ENCODE results near the gene TMEM179. TPM values are rescaled to one million over a fixed set of nuclear protein-coding genes. Genes with fewer than 3 reads are reported as not detected.

Gene TMEM179
- not detected in 2 replicates for total RNA-seq
- polyA plus RNA-seq, result 0.10 and 0.14 TPM in 2 replicates
- 0.06 TPM in 2 replicates for polyA plus RNA-seq (2011; cell fraction: cytosol; rRNA removed)
- polyA plus RNA-seq (2011; cell fraction: nucleus; rRNA removed), result 0.12 TPM in 1 of 2 replicates, not detected in the other
- polyA plus RNA-seq (2012), result 0.31 and 0.53 TPM in 2 replicates
- polyA minus RNA-seq, result not detected in 2 replicates
- not detected for polyA minus RNA-seq (2011; cell fraction: cytosol; rRNA and poly(A)+ RNA removed)
- not detected in 2 replicates for polyA minus RNA-seq (2011; cell fraction: nucleus; rRNA and poly(A)+ RNA removed)
- percentile 15 among the genes with signal in this experiment for Bru-seq, nascent RNA
- BruChase-seq, experiment 1, labeled RNA remaining after a 6-hour chase, result percentile 18 among the genes with signal in this experiment
- BruChase-seq, experiment 2, labeled RNA remaining after a 2-hour chase, result not detected
- long read RNA-seq, result 0 reads

DNA sequence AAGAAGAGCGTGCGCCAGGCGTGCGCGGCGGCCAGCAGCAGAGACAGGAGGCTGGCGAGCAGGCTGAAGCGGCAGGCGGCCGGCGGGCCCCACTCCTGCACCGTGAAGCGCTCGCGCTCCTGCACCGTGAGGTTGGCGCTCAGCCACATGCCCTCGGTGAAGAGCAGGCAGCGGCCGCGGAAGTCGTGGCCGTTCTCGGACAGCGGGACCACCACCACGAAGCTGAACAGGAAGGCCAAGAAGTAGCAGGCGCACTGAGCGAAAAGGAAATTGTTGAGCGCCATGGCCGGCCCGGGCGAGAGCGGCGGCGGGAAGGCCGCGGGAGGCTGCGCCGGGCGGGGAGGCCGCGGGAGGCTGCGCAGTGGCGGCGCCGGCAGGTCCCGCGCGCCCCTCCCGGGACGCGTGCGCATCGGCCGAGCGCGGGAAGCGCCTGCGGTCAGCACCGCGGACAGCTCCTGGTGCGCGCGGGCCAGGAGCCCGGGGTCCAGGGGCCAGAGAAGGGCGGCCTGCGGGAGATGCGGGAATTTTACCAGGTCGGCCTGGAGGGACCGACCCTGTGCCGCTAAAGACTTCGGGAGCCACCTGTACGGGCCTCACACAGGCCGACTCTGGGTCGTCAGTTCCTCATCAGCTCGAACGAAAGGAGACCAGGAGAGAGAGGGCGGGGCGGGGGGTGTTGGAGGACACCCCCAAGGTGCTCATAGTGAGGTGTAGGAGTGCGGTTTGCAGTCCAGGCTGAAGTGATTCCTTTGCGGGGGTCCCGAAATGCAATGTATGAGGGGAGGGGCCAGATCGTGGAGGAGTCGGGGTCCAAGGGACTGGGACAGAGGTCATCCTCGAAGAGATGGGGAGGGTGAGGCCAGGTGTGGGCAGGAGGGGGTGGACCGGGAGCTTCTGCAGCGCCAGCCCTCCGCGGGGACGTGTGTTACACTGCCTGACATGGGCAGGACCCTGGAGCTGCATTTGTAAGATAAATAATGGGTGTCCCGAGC is at the start of gene TMEM179:
TMEM179 (minus strand) TSS at position 315 of the 992 bp plus-strand sequence; CDS start at position 284, 31 bp downstream.
- dilution Hi-C loops (cut with MboI; ENCODE audit: extremely low pct_ligation_motif_present, low sequenced_read_pairs), result no loop called here

DNA sequence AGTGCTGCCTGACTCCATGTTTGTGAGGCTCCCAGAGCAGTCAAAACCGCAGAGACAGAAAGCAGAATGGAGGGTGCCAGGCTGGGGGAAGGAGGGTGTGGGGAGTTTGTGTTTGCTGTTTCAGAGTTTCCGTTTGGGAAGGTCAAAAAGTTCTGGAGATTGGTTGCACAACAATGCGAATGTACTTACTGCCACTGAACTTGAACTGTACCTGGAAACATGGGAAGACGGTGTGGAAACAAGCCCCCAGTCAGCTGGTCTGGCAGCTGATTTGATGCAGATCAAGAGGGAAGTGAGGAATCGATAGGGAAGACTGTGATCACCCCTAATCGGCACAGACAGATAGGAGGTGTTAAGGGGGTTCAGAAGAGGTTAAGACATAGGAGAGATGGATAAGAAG is 49.5 kb upstream of the TMEM179 start:
- H3K4me2 ChIP-seq (ENCODE audit: insufficient read depth, low read length), result no peak overlapping the region
- no peak for FAIRE-seq
- ChIA-PET CTCF (no interaction called here), POLR2A (no interaction called here)
- no peak overlapping the region for H3K27ac ChIP-seq (ENCODE audit: insufficient read depth, low read depth, low read length)
- H3K9me1 ChIP-seq (replicated peaks; ENCODE audit: control insufficient read depth, extremely low read depth, insufficient read depth, low read length), result no peaks in the 10 kb centered on the region
- no peaks in the 10 kb centered on the region for H3K79me2 ChIP-seq (ENCODE audit: control insufficient read depth, insufficient read depth, low read length)
- no peaks in the 10 kb centered on the region for H4K20me1 ChIP-seq (replicated peaks; ENCODE audit: control insufficient read depth, extremely low read depth, insufficient read depth, low read length)
- no peak overlapping the region for H2AFZ ChIP-seq (ENCODE audit: low read depth, low read length)
- dilution Hi-C loops (cut with MboI; ENCODE audit: extremely low pct_ligation_motif_present, low sequenced_read_pairs) (no loop called here), intact Hi-C loops (cut with micrococcal nuclease) (no loop called here)
- no peak overlapping the region for H3K9ac ChIP-seq (replicated peaks; ENCODE audit: extremely low read depth, insufficient read depth, low read length)
- H3K4me1 ChIP-seq (ENCODE audit: control insufficient read depth, extremely low read depth, insufficient read depth, low read length), result peaks cover 3% of the 10 kb centered on the region
- H3K27me3 ChIP-seq (ENCODE audit: control insufficient read depth in 2 of 2, insufficient read depth in 2 of 2, low read length in 2 of 2), result peaks cover 0 to 6% of the 10 kb centered on the region in 2 experiments
- TF ChIP-seq JUN (IDR thresholded peaks at IDR 0.05; ENCODE audit: borderline replicate concordance, insufficient read depth, insufficient read length, low read depth) (no peak), GATA2 (IDR thresholded peaks at IDR 0.05; ENCODE audit: insufficient read depth, insufficient read length, low read depth, low read length) (no peak), POLR2AphosphoS5 (IDR thresholded peaks at IDR 0.05; ENCODE audit: insufficient read depth, low read depth, low read length) (no peak), MYC (IDR thresholded peaks at IDR 0.05; ENCODE audit: low read depth, low read length) (no peak), FOS (IDR thresholded peaks at IDR 0.05; ENCODE audit: borderline replicate concordance, insufficient read depth, low read length) (no peak), EZH2 (IDR thresholded peaks at IDR 0.05; ENCODE audit: borderline replicate concordance, low read depth, low read length, severe bottlenecking) (no peak)
- TF ChIP-seq, protein P1, sequence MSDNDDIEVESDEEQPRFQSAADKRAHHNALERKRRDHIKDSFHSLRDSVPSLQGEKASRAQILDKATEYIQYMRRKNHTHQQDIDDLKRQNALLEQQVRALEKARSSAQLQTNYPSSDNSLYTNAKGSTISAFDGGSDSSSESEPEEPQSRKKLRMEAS (IDR thresholded peaks at IDR 0.05; ENCODE audit: insufficient read depth, insufficient read length), result no peak
- TF ChIP-seq, protein P2, sequence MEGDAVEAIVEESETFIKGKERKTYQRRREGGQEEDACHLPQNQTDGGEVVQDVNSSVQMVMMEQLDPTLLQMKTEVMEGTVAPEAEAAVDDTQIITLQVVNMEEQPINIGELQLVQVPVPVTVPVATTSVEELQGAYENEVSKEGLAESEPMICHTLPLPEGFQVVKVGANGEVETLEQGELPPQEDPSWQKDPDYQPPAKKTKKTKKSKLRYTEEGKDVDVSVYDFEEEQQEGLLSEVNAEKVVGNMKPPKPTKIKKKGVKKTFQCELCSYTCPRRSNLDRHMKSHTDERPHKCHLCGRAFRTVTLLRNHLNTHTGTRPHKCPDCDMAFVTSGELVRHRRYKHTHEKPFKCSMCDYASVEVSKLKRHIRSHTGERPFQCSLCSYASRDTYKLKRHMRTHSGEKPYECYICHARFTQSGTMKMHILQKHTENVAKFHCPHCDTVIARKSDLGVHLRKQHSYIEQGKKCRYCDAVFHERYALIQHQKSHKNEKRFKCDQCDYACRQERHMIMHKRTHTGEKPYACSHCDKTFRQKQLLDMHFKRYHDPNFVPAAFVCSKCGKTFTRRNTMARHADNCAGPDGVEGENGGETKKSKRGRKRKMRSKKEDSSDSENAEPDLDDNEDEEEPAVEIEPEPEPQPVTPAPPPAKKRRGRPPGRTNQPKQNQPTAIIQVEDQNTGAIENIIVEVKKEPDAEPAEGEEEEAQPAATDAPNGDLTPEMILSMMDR (IDR thresholded peaks at IDR 0.05; ENCODE audit: extremely low read depth in 1 of 2, insufficient read depth in 1 of 2, low read depth in 1 of 2, low read length in 2 of 2), result no peak
- no peaks in the 10 kb centered on the region for H3K9me3 ChIP-seq (replicated peaks; ENCODE audit: control insufficient read depth, insufficient read depth, low read length)
- no peaks in the 10 kb centered on the region for H3K36me3 ChIP-seq (ENCODE audit: control insufficient read depth in 2 of 2, extremely low read depth in 1 of 2, insufficient read depth in 2 of 2, low read length in 2 of 2)
- H3K4me3 ChIP-seq (replicated peaks in 1 of 3; ENCODE audit: insufficient read depth in 1 of 3, low read depth in 1 of 3, low read length in 3 of 3), result no peak overlapping the region
- no peak for DNase-seq (ENCODE audit: low read depth, low spot score)
- no TSS peak for BruUV-seq (replicated peaks)

More for the DNA sequence above, at the start of gene TMEM179:
- Histone ChIP-seq H3K9me3 (replicated peaks; ENCODE audit: control insufficient read depth, insufficient read depth, low read length) (no peaks in the 10 kb centered on the region), H3K4me2 (ENCODE audit: insufficient read depth, low read length) (no peak within 1 kb of the TSS), H3K36me3 (ENCODE audit: control insufficient read depth in 2 of 2, extremely low read depth in 1 of 2, insufficient read depth in 2 of 2, low read length in 2 of 2) (no peaks in the 10 kb centered on the region), H2AFZ (ENCODE audit: low read depth, low read length) (peak within 1 kb of the TSS; percentile 27), H3K9ac (replicated peaks; ENCODE audit: extremely low read depth, insufficient read depth, low read length) (no peak within 1 kb of the TSS), H3K4me1 (ENCODE audit: control insufficient read depth, extremely low read depth, insufficient read depth, low read length) (no peaks in the 10 kb centered on the region), H3K4me3 (replicated peaks in 1 of 3; ENCODE audit: insufficient read depth in 1 of 3, low read depth in 1 of 3, low read length in 3 of 3) (no peak within 1 kb of the TSS), H4K20me1 (replicated peaks; ENCODE audit: control insufficient read depth, extremely low read depth, insufficient read depth, low read length) (no peaks in the 10 kb centered on the region), H3K27me3 (ENCODE audit: control insufficient read depth in 2 of 2, insufficient read depth in 2 of 2, low read length in 2 of 2) (peaks cover 0 to 3% of the 10 kb centered on the region in 2 experiments), H3K79me2 (ENCODE audit: control insufficient read depth, insufficient read depth, low read length) (no peaks in the 10 kb centered on the region), H3K9me1 (replicated peaks; ENCODE audit: control insufficient read depth, extremely low read depth, insufficient read depth, low read length) (no peaks in the 10 kb centered on the region), H3K27ac (ENCODE audit: insufficient read depth, low read depth, low read length) (no peak within 1 kb of the TSS)
- intact Hi-C loops (cut with micrococcal nuclease), result no loop called here
- DNase-seq (ENCODE audit: low read depth, low spot score), result peak; percentile 14
- BruUV-seq (replicated peaks), result no TSS peak
- FAIRE-seq, result no peak
- TF ChIP-seq EZH2 (IDR thresholded peaks at IDR 0.05; ENCODE audit: borderline replicate concordance, low read depth, low read length, severe bottlenecking) (peak; percentile 77), MYC (IDR thresholded peaks at IDR 0.05; ENCODE audit: low read depth, low read length) (no peak)
- CTCF ChIA-PET, result interaction anchor here (0.7 to 1.2 kb wide), 2 partner anchors 41 to 467 kb away, joined by 3 to 5 read pairs; no protein-coding TSS in a partner anchor
- POLR2A ChIA-PET, result no interaction called here

All from endothelial cell of umbilical vein (primary cell).